NB4 (cell line): ENCODE measurements around the gene HCN2.
"Not testable (repeated sequence)": the region's sequence is repeated elsewhere in the genome, so short reads cannot be mapped to it uniquely, and the experiment has no call there.

Experiments
- DNase-seq: peaks from one replicate; pipeline ENCODE4 v3.0.0; 2010; ENCODE audit warnings: low read depth
- H3K4me3 ChIP-seq: one replicate; pipeline ENCODE4 v1.5.1; 2011; ENCODE audit warnings: mild to moderate bottlenecking, low read depth, low read length, moderate library complexity
- CTCF ChIP-seq: IDR thresholded peaks from one replicate; pipeline ENCODE4 v1.5.1; 2012; ENCODE audit warnings: low read depth, low read length
- MYC ChIP-seq: IDR thresholded peaks from 2 replicates; pipeline ENCODE4 v1.6.1; 2011; ENCODE audit warnings: low read depth, low read length
- POLR2A ChIP-seq: IDR thresholded peaks from 2 replicates; pipeline ENCODE4 v1.6.1; 2011; ENCODE audit warnings: mild to moderate bottlenecking; ENCODE audit not compliant: insufficient read length; ENCODE audit errors: extremely low read depth
- TF ChIP-seq, protein P1 (sequence below): IDR thresholded peaks from 2 replicates; pipeline ENCODE4 v1.6.1; 2011; ENCODE audit warnings: low read depth, low read length

HCN2 gene

DNA sequence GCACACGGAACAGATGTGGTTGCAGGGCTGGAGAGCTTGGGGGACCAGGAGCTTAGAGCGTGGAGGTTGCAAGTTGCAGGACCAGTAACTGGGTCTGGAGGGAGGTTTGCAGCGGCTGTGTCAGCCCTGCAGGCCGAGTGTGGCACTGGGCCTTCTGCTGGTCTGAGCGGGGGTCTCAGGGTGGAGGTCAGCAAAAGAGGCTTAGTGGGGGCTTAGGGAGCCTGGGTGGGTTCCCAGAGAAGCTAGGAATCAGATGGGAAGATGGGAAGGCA, 5.8 kb upstream of the HCN2 start:
- TF ChIP-seq CTCF (no peak), MYC (no peak), POLR2A (no peak)
- TF ChIP-seq, protein P1, sequence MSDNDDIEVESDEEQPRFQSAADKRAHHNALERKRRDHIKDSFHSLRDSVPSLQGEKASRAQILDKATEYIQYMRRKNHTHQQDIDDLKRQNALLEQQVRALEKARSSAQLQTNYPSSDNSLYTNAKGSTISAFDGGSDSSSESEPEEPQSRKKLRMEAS: no peak
- DNase-seq: no peak
- H3K4me3 ChIP-seq: no peak overlapping the region

DNA sequence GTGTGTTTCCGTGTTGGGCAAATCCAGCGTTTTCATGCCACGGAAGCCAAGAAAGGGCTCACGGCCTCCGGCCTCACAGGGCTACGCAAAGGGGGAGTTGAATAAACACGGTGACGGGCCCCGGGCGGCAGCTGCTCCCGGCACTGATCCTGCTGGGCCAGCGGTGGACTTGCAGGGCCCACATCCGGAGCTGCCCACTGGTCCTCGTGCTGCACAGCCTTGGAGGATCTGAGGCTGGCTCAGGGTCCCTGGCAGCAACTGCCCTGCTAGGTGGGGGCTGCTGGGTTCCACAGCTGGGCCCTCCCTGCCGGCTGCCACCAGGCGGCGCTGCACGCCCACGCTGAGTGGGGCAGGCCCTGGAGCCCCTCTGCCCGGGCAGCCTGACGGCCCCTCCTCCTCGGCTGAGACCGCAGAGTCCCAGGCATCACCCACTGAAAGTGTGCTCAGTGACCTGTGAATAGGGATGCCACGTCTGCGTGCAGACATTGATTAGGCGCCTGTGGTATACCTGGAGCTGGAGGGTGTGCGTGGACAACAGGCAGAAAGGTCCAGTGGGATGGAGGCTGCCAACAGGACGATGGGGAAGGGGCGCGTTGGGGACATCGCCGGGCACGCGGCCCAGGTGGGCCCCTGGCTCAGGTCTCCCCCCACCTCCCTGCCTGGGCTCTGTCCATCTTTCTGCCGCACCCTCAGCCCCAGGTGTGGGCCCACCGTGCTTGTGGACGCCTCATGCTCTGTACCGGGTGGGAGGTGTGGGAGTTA, 5.3 kb upstream of the HCN2 start:
- H3K4me3 ChIP-seq: no peak overlapping the region
- TF ChIP-seq CTCF: peak; percentile 73
- TF ChIP-seq, protein P1: no peak
- DNase-seq: peak; percentile 64

GRCh38 chr19:585146-585545, 4.5 kb upstream of the HCN2 start:
- not testable (repeated sequence) for H3K4me3 ChIP-seq, DNase-seq

- H3K4me3 ChIP-seq: no peak overlapping the region
- TF ChIP-seq, protein P1: no peak
- TF ChIP-seq MYC (no peak), POLR2A (no peak), CTCF (no peak)
- peak; percentile 36 for DNase-seq
Measured at GRCh38 chr19:585551-586110, 4.0 kb upstream of the HCN2 start.

DNA sequence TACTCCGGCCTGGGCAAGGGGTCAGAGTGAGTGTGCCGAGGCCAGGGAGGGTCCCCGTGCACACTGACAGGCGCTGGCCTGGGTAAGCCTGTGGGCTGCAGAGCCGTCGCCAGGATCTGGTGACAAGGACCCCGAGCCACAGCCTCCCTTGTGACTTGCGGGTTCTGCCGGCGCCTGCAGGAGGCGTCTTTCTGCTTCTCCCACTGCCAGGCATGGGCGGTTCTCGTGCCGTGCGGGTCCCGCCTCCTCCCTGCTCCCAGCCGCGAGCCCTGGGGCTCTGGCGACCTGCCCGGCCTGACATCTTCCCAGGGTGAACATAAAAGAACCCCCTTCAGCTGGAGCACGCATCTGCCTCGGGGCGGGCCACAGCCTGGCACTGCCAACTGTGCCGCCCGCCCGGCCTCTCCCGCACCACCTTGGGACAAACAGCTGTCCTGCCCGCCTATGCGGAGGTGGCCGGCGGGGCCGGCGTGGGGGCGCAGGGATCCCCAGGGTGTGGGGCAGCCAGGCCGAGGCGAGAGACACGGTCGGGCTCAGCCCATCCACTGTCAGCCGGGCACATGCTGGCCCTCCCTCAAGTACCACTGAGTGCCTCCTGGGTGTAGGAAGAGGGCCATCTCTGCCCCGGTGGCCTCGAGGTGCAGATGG, 1.5 kb upstream of the HCN2 start:
- DNase-seq: peak; percentile 77
- peak; percentile 41; the same call in 1 of the 2 replicates for TF ChIP-seq MYC
- TF ChIP-seq, protein P1: no peak; the same call in 1 of the 2 replicates
- TF ChIP-seq POLR2A: no peak
- peak; percentile 45 for TF ChIP-seq CTCF
- no peak overlapping the region for H3K4me3 ChIP-seq

DNA sequence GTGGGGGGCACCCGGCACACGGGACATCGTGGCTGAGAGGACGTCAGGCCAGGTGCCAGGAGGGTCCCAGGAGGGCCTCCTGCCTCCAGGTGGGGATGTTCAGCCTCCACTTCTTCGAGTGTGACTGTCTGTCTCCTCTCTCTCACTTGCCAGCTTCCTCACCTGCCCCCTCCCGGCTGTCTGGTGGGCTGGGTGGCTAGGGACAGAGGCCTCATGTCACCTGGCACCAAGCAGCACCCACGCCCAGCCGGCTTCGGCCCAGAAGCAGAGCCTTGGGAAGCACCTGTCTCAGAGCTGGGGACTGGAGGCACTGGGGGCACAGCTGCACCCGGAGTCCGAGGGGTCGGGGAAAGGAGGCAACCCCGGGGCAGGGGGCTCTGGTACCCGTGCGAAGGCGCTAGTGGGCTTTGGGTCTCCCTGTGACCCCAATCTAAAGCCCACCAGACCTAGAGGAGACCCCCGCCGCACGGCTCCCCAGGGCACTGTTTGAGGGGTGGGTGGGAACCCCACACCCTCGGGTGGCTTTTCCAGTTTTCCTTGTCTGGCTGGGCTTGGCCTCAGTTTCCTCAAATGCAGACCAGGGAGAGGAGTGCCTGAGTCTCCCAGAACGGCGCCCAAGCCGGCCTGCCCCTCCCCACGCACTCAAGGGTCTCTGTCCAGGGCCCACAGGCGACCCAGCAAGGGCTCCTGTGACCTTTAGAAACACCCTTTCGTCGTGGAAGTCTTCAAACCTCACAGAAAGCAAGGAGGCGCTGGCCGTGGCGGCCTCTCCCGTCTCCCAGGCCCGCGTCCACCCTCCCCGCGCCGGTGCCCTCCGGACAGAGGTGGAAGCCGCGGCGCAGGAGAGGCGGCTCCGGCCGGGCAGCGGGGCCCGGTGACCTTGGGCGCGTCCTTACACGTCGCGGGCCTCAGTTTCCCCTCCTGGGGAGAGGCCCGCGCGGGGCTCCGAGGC, 664 bp upstream of the HCN2 start:
- TF ChIP-seq MYC (no peak), POLR2A (no peak), CTCF (no peak)
- TF ChIP-seq, protein P1: no peak
- H3K4me3 ChIP-seq: no peak overlapping the region
- no peak for DNase-seq
